Measurements from ENCODE around the gene RAD51D. TPM values are rescaled to one million over a fixed set of nuclear protein-coding genes. Genes with fewer than 3 reads are reported as not detected.

RAD51D gene
- total RNA-seq, 4 donors from 2014 or later: 7.8 to 15.6 (median 12.5) TPM

GRCh38 chr17:35076874-35077273 lies 42.8 kb downstream of the RAD51D start:
- Histone ChIP-seq H3K9me3 (no peaks in the 10 kb centered on the region), H3K36me3 (no peaks in the 10 kb centered on the region), H3K27me3 (no peaks in the 10 kb centered on the region), H3K27ac (no peak overlapping the region), H3K4me3 (replicated peaks in 1 of 3) (no peak overlapping the region), H3K4me1 (peaks cover 9 to 49% of the 10 kb centered on the region in 2 donors)
- intact Hi-C loops (cut with DNase I): no loop called here
- TF ChIP-seq POLR2A (IDR thresholded peaks at IDR 0.05) (no peak), CTCF (IDR thresholded peaks at IDR 0.05) (no peak)
- no peak for DNase-seq
- 79 to 94% methylated on average over 1 of the region's 1 CpG for WGBS, 2 donors

GRCh38 chr17:35074711-35075707 lies 44.7 kb downstream of the RAD51D start:
- H3K4me1 ChIP-seq: peaks cover 16 to 46% of the 10 kb centered on the region in 2 donors
- no peaks in the 10 kb centered on the region for H3K9me3 ChIP-seq
- intact Hi-C loops (cut with DNase I): no loop called here
- H3K27ac ChIP-seq: peak overlapping the region in 2 of 3 donors; percentile 11 to 50
- no peaks in the 10 kb centered on the region for H3K36me3 ChIP-seq
- TF ChIP-seq POLR2A (IDR thresholded peaks at IDR 0.05): no peak
- TF ChIP-seq CTCF (IDR thresholded peaks at IDR 0.05): no peak
- 56 to 64% methylated on average over 2 of the region's 2 CpGs for WGBS, 2 donors
- no peak for DNase-seq
- H3K27me3 ChIP-seq: no peaks in the 10 kb centered on the region
- H3K4me3 ChIP-seq (replicated peaks in 1 of 3): no peak overlapping the region

- peaks cover 25 to 43% of the 10 kb centered on the region in 2 donors for H3K4me1 ChIP-seq
- peak overlapping the region in 2 of 3 donors; percentile 24 to 50 for H3K27ac ChIP-seq
- 90 to 91% methylated on average over 5 of the region's 5 CpGs for WGBS, 2 donors
- no peak overlapping the region for H3K4me3 ChIP-seq (replicated peaks in 1 of 3)
- intact Hi-C loops (cut with DNase I): no loop called here
- no peaks in the 10 kb centered on the region for H3K36me3 ChIP-seq
- no peaks in the 10 kb centered on the region for H3K9me3 ChIP-seq
- TF ChIP-seq CTCF (IDR thresholded peaks at IDR 0.05) (no peak), POLR2A (IDR thresholded peaks at IDR 0.05) (no peak)
- no peaks in the 10 kb centered on the region for H3K27me3 ChIP-seq
- no peak for DNase-seq
Measured at GRCh38 chr17:35073991-35074627, 45.6 kb downstream of the RAD51D start.

- Histone ChIP-seq H3K36me3 (no peaks in the 10 kb centered on the region), H3K27me3 (no peaks in the 10 kb centered on the region), H3K9me3 (no peaks in the 10 kb centered on the region), H3K4me1 (peaks cover 28 to 50% of the 10 kb centered on the region in 2 donors), H3K4me3 (replicated peaks in 1 of 3) (no peak overlapping the region), H3K27ac (peak overlapping the region in 1 of 3 donors; percentile 18)
- 93 to 94% methylated on average over 3 of the region's 3 CpGs for WGBS, 2 donors
- DNase-seq: no peak
- no peak for TF ChIP-seq POLR2A (IDR thresholded peaks at IDR 0.05)
- no peak for TF ChIP-seq CTCF (IDR thresholded peaks at IDR 0.05)
- intact Hi-C loops (cut with DNase I): no loop called here
Measured at GRCh38 chr17:35073183-35073790, 46.4 kb downstream of the RAD51D start.
